Endodermal cell (in vitro differentiated cells): ENCODE data around the gene CFAP221. TPM values are rescaled to one million over a fixed set of nuclear protein-coding genes. Genes with fewer than 3 reads are reported as not detected.

ENCODE experiments used
- DNase-seq: peaks from one replicate; pipeline ENCODE4 v3.0.0-alpha.2; 2017
- H3K27ac ChIP-seq: 2 replicates; pipeline ENCODE4 v1.5.1; 2013; ENCODE audit warnings: mild to moderate bottlenecking, low read depth, low read length, moderate library complexity
- H3K27me3 ChIP-seq: 2 replicates; pipeline ENCODE4 v1.6.1; 2013; ENCODE audit warnings: mild to moderate bottlenecking, low read length, moderate library complexity; ENCODE audit not compliant: insufficient read depth, control insufficient read depth, poor library complexity, severe bottlenecking
- H3K36me3 ChIP-seq: 2 replicates; pipeline ENCODE4 v1.7.0; 2013; ENCODE audit warnings: mild to moderate bottlenecking, low read length, moderate library complexity; ENCODE audit not compliant: control insufficient read depth, insufficient read depth
- H3K4me1 ChIP-seq: one replicate; pipeline ENCODE4 v1.7.0; 2013; ENCODE audit warnings: low read length; ENCODE audit not compliant: control insufficient read depth, insufficient read depth
- H3K4me3 ChIP-seq: 2 replicates; pipeline ENCODE4 v1.5.1; 2013; ENCODE audit warnings: mild to moderate bottlenecking, low read length, moderate library complexity
- H3K9ac ChIP-seq: 2 replicates; pipeline ENCODE4 v1.6.1; 2013; ENCODE audit warnings: mild to moderate bottlenecking, low read length, moderate library complexity; ENCODE audit not compliant: poor library complexity, severe bottlenecking; ENCODE audit errors: extremely low read depth
- H3K9me3 ChIP-seq: 2 replicates; pipeline ENCODE4 v1.6.1; 2013; ENCODE audit warnings: mild to moderate bottlenecking, low read length, moderate library complexity; ENCODE audit not compliant: control insufficient read depth
- H3K27ac Mint-ChIP-seq: 2 replicates; pipeline ENCODE4 v1.8.0; 2020; ENCODE audit warnings: mixed read lengths
- H3K27me3 Mint-ChIP-seq: 2 replicates; pipeline ENCODE4 v1.8.0; 2021; ENCODE audit warnings: mild to moderate bottlenecking, mixed read lengths; ENCODE audit not compliant: insufficient read depth
- H3K36me3 Mint-ChIP-seq: 2 replicates; pipeline ENCODE4 v1.8.0; 2020; ENCODE audit warnings: low read depth, mixed read lengths
- H3K4me1 Mint-ChIP-seq: 2 replicates; pipeline ENCODE4 v1.8.0; 2020; ENCODE audit warnings: mixed read lengths
- H3K4me3 Mint-ChIP-seq: 2 replicates; pipeline ENCODE4 v1.8.0; 2020; ENCODE audit warnings: mild to moderate bottlenecking, moderate library complexity, mixed read lengths
- H3K9me3 Mint-ChIP-seq: 2 replicates; pipeline ENCODE4 v1.8.0; 2020; ENCODE audit warnings: mild to moderate bottlenecking, mixed read lengths
- CTCF ChIP-seq: fragments of 200-600 bp; sonication (generic); conservative IDR thresholded peaks from 2 replicates; pipeline ENCODE4 v1.5.0; 2021; ENCODE audit warnings: antibody characterized with exemption, mild to moderate bottlenecking
- WGBS, 2 experiments: methylation state at CpG; one replicate each; pipeline versions ENCODE4 v1.1.5 to v1.1.7; 2013; ENCODE audit warnings: missing lambda C conversion rate in 2 of 2, mixed read lengths in 1 of 2; ENCODE audit not compliant: insufficient coverage in 1 of 2, insufficient read length in 1 of 2; 5-methylcytosine and 5-hydroxymethylcytosine counted together
- total RNA-seq, 2 donors: library from RNA; stranded (reverse); fragmentation: NEBNext Ultra II Directional in 1 of 2; extraction: Animal tissue kit (Norgen Biotek cat#: 25700) in 1 of 2; gene quantifications; 2 replicates in 1 of 2; 3 replicates in 1 of 2; pipeline ENCODE4 v1.2.1, GENCODE V29; 2021

The CFAP221 gene
- total RNA-seq, 2 donors from 2014 or later = 10.0 to 18.0 TPM

- peaks cover 19% of the 10 kb centered on the region for H3K4me1 Mint-ChIP-seq
- no peak overlapping the region for H3K27ac ChIP-seq
- no peaks in the 10 kb centered on the region for H3K27me3 ChIP-seq
- H3K9me3 ChIP-seq = no peaks in the 10 kb centered on the region
- H3K36me3 ChIP-seq = peaks cover 15% of the 10 kb centered on the region
- H3K36me3 Mint-ChIP-seq = peaks cover 15% of the 10 kb centered on the region
- 100% methylated on average over 1 to 2 of the region's 2 CpGs for WGBS, 2 experiments
- DNase-seq = no peak
- no peak overlapping the region for H3K27ac Mint-ChIP-seq
- TF ChIP-seq CTCF = no peak
- H3K4me3 ChIP-seq = no peak overlapping the region
- peaks cover 11% of the 10 kb centered on the region for H3K4me1 ChIP-seq
- no peak overlapping the region for H3K9ac ChIP-seq
- no peaks in the 10 kb centered on the region for H3K9me3 Mint-ChIP-seq
- H3K4me3 Mint-ChIP-seq = no peak overlapping the region
- no peaks in the 10 kb centered on the region for H3K27me3 Mint-ChIP-seq
These were observed 4.4 kb downstream of the CFAP221 start for GRCh38 chr2:119548516-119549120.

GRCh38 chr2:119549241-119549640, 5.0 kb downstream of the CFAP221 start:
- H3K27me3 ChIP-seq = no peaks in the 10 kb centered on the region
- Mint-ChIP-seq H3K27me3 (no peaks in the 10 kb centered on the region), H3K4me1 (peaks cover 17% of the 10 kb centered on the region), H3K4me3 (no peak overlapping the region), H3K9me3 (no peaks in the 10 kb centered on the region), H3K36me3 (peaks cover 15% of the 10 kb centered on the region), H3K27ac (no peak overlapping the region)
- no peak overlapping the region for H3K4me3 ChIP-seq
- peaks cover 15% of the 10 kb centered on the region for H3K36me3 ChIP-seq
- H3K9me3 ChIP-seq = no peaks in the 10 kb centered on the region
- no peak for DNase-seq
- 100% methylated on average over 1 of the region's 1 CpG; no CpG with 5 or more reads in 1 of the 2 experiments for WGBS, 2 experiments
- H3K4me1 ChIP-seq = peaks cover 11% of the 10 kb centered on the region
- H3K9ac ChIP-seq = no peak overlapping the region
- H3K27ac ChIP-seq = no peak overlapping the region
- TF ChIP-seq CTCF = no peak

GRCh38 chr2:119550346-119550745, 6.1 kb downstream of the CFAP221 start:
- Mint-ChIP-seq H3K4me3 (no peak overlapping the region), H3K27ac (no peak overlapping the region), H3K4me1 (peaks cover 13% of the 10 kb centered on the region), H3K27me3 (no peaks in the 10 kb centered on the region), H3K36me3 (peaks cover 16% of the 10 kb centered on the region), H3K9me3 (no peaks in the 10 kb centered on the region)
- no peak for DNase-seq
- H3K9me3 ChIP-seq = no peaks in the 10 kb centered on the region
- no peak for TF ChIP-seq CTCF
- 83 to 100% methylated on average over 1 of the region's 2 CpGs for WGBS, 2 experiments
- H3K36me3 ChIP-seq = peaks cover 15% of the 10 kb centered on the region
- H3K27me3 ChIP-seq = no peaks in the 10 kb centered on the region
- peaks cover 7% of the 10 kb centered on the region for H3K4me1 ChIP-seq
- H3K4me3 ChIP-seq = no peak overlapping the region
- no peak overlapping the region for H3K9ac ChIP-seq
- H3K27ac ChIP-seq = no peak overlapping the region
